ENCODE measurements around the gene PADI4. TPM values are rescaled to one million over a fixed set of nuclear protein-coding genes. Genes with fewer than 3 reads are reported as not detected.
A peak's percentile ranks its signal among the peaks of the same experiment; 100 is the strongest.
"Not testable (repeated sequence)": the region's sequence is repeated elsewhere in the genome, so short reads cannot be mapped to it uniquely, and the experiment has no call there.

The PADI4 gene
- total and polyA plus RNA-seq, 2 experiments from 2014 or later: 0.45 to 0.52 TPM

DNA sequence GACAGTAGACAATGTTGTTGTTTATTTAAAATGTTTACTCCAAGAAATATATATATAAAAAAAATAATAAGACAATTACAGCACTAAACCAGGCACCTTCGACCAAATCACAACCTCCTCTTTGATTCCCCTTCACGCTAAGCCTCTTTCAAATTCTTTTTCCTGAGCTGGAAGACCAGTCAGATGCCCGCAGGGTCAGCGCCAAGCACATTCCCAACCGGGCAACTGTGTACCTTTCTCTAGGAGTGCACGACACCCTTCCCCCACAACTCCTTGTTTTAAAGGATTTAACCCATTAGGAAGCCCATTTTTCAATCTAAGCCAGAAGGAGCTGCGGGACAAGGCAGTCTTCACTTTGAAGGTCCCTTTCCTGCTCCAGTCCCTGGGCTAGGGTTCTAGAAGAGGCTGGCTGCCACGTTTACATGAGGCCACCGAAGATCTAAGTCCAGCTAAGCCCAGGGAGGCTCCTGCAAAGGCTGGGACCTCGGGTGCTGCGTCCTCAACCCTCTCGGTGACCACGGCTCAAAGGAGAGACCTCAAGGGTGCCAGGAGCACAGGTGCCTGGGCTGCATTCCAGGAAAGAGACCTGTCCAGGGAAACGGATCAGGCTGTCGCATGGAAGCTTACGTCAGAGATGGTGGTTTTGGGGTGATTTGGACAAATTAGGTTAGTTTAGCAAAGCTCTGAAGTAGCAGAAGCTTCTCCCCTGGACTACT is 98.9 kb downstream of the PADI4 start:
- not testable (repeated sequence) for H3K4me1 ChIP-seq (ENCODE audit: insufficient read depth); DNase-seq (ENCODE audit: low spot score); H3K27me3 ChIP-seq (ENCODE audit: insufficient read depth); H3K9me2 ChIP-seq (ENCODE audit: insufficient read depth); H3K4me3 Mint-ChIP-seq; H3K4me2 ChIP-seq; H2AFZ ChIP-seq; H3K4me3 ChIP-seq; ATAC-seq; H3K9me3 Mint-ChIP-seq
- peaks cover 24% of the 10 kb centered on the region for H4K20me1 ChIP-seq (replicated peaks; ENCODE audit: insufficient read depth)
- Mint-ChIP-seq H3K27ac (peak overlapping the region; percentile 79; the same call in 1 of the 2 replicates), H3K27me3 (ENCODE audit: insufficient read depth, low read depth, poor library complexity) (peaks cover 53% of the 10 kb centered on the region), H3K4me1 (peaks cover 59% of the 10 kb centered on the region), H3K36me3 (ENCODE audit: low read depth) (peaks cover 68% of the 10 kb centered on the region)
- H3F3A ChIP-seq (replicated peaks; ENCODE audit: low read depth): peaks cover 69% of the 10 kb centered on the region
- peaks cover 10% of the 10 kb centered on the region for H3K79me2 ChIP-seq (replicated peaks; ENCODE audit: insufficient read depth)
- H3K36me3 ChIP-seq (ENCODE audit: insufficient read depth): peaks cover 42% of the 10 kb centered on the region
- peak overlapping the region; percentile 82; the same call in 1 of the 2 replicates for H3K27ac ChIP-seq (ENCODE audit: low read depth)

DNA sequence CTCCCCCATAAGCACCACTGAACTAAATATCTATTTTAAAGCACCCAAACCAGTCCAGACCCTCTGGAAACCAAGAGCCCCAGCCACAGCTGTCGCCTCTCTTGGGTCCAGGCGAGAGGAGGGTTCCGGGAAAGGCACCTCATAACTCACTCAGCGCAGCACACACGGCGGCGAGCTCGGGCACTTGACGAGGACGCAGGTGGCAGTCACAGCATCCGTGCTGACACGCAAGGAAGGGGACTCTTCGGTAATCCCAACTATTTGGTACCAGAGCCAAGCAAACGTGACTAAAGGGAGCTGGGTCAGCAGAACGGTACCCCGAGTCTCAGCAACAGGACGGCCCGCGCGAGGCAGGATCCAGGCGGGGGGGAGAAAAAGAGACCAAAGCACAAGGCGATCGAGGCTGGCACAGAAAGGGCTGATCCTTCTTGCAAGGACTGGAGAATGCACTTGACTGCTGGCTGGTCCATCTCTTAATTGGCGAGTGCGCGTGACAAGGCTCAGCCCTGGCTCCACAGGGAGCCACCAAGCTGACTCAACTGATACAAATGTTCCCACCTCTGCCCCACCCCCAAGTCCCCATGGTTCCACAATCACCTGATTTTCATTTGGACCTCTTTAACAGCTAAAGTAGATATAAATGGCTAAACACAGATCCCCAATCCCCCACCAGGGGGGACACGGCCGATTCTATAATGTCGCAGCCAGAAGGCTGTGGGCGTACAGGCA is 100.0 kb downstream of the PADI4 start:
- DNase-seq (ENCODE audit: low spot score); H3K4me3 Mint-ChIP-seq; ATAC-seq; H3K27ac Mint-ChIP-seq; H2AFZ ChIP-seq; H3K27me3 ChIP-seq (ENCODE audit: insufficient read depth); H3K9me2 ChIP-seq (ENCODE audit: insufficient read depth); H3K9me3 Mint-ChIP-seq; H3K4me2 ChIP-seq; H3K4me3 ChIP-seq; H3K4me1 ChIP-seq (ENCODE audit: insufficient read depth): not testable (repeated sequence)
- Histone ChIP-seq H3F3A (replicated peaks; ENCODE audit: low read depth) (peaks cover 80% of the 10 kb centered on the region), H3K27ac (ENCODE audit: low read depth) (peak overlapping the region; percentile 63; the same call in 1 of the 2 replicates), H3K79me2 (replicated peaks; ENCODE audit: insufficient read depth) (peaks cover 19% of the 10 kb centered on the region), H3K36me3 (ENCODE audit: insufficient read depth) (peaks cover 53% of the 10 kb centered on the region), H4K20me1 (replicated peaks; ENCODE audit: insufficient read depth) (peaks cover 31% of the 10 kb centered on the region)
- Mint-ChIP-seq H3K27me3 (ENCODE audit: insufficient read depth, low read depth, poor library complexity) (peaks cover 53% of the 10 kb centered on the region), H3K36me3 (ENCODE audit: low read depth) (peaks cover 79% of the 10 kb centered on the region), H3K4me1 (peaks cover 63% of the 10 kb centered on the region)
- 0 out of 2 replicates have a peak, but pooled peaks have one; percentile 16 for TF ChIP-seq POLR2AphosphoS5 (IDR thresholded peaks at IDR 0.05; ENCODE audit: low read depth)

DNA sequence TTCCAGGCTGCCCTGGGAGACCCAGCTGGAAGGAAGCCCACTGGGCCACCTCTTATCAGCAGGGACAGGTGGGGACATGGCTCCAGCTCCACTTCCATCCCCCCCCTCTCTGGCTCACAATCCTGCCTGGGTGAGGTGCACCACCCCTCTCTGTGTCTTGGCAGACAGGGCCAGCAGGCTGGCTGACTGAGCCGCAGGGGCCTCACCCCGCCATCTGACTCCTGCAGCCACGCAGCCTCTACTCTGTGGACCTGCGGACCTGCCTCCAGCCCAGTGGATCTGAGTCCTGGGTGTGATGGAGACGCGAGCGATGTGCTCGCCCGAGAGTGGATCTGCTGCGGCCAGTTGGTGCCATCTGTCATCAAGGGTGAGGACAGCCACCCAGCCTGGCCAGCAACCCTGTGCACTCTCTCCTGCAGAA is 101.4 kb downstream of the PADI4 start:
- H3K4me2 ChIP-seq: no peak overlapping the region
- DNase-seq (ENCODE audit: low spot score) (no peak), ATAC-seq (no peak)
- H3K27me3 ChIP-seq (ENCODE audit: insufficient read depth): no peaks in the 10 kb centered on the region
- peaks cover 63% of the 10 kb centered on the region for H3K4me1 Mint-ChIP-seq
- H3F3A ChIP-seq (replicated peaks; ENCODE audit: low read depth): peaks cover 89% of the 10 kb centered on the region
- peaks cover 3% of the 10 kb centered on the region; the same call in 1 of the 2 replicates for H3K4me1 ChIP-seq (ENCODE audit: insufficient read depth)
- H2AFZ ChIP-seq: no peak overlapping the region
- H3K9me3 Mint-ChIP-seq: no peaks in the 10 kb centered on the region; the same call in 2 of the 3 replicates
- peaks cover 93% of the 10 kb centered on the region for H3K36me3 Mint-ChIP-seq (ENCODE audit: low read depth)
- H3K4me3 Mint-ChIP-seq: no peak overlapping the region
- H3K27ac Mint-ChIP-seq: no peak overlapping the region; the same call in 1 of the 2 replicates
- no peaks in the 10 kb centered on the region for H3K9me2 ChIP-seq (ENCODE audit: insufficient read depth)
- peaks cover 24% of the 10 kb centered on the region for H3K79me2 ChIP-seq (replicated peaks; ENCODE audit: insufficient read depth)
- peaks cover 45% of the 10 kb centered on the region for H4K20me1 ChIP-seq (replicated peaks; ENCODE audit: insufficient read depth)
- H3K27me3 Mint-ChIP-seq (ENCODE audit: insufficient read depth, low read depth, poor library complexity): peaks cover 46% of the 10 kb centered on the region
- H3K27ac ChIP-seq (ENCODE audit: low read depth): peak overlapping the region; percentile 80
- no peak overlapping the region for H3K4me3 ChIP-seq
- peaks cover 67% of the 10 kb centered on the region for H3K36me3 ChIP-seq (ENCODE audit: insufficient read depth)
- TF ChIP-seq NANOG (IDR thresholded peaks at IDR 0.05; ENCODE audit: borderline replicate concordance) (no peak), EZH2 (IDR thresholded peaks at IDR 0.05; ENCODE audit: low read depth, unreplicated experiment) (no peak), ZNF331 (CRISPR knock-in tag; IDR thresholded peaks at IDR 0.05; ENCODE audit: low read depth) (no peak), ZNF114 (CRISPR knock-in tag; IDR thresholded peaks at IDR 0.05) (no peak), STAT1 (IDR thresholded peaks at IDR 0.05; ENCODE audit: unreplicated experiment) (no peak), EZH2phosphoT487 (IDR thresholded peaks at IDR 0.05; ENCODE audit: unreplicated experiment) (no peak), JUNB (IDR thresholded peaks at IDR 0.05; ENCODE audit: unreplicated experiment) (no peak)
- TF ChIP-seq, protein P1, sequence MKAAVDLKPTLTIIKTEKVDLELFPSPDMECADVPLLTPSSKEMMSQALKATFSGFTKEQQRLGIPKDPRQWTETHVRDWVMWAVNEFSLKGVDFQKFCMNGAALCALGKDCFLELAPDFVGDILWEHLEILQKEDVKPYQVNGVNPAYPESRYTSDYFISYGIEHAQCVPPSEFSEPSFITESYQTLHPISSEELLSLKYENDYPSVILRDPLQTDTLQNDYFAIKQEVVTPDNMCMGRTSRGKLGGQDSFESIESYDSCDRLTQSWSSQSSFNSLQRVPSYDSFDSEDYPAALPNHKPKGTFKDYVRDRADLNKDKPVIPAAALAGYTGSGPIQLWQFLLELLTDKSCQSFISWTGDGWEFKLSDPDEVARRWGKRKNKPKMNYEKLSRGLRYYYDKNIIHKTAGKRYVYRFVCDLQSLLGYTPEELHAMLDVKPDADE (IDR thresholded peaks at IDR 0.05): no peak
- TF ChIP-seq, protein P2, sequence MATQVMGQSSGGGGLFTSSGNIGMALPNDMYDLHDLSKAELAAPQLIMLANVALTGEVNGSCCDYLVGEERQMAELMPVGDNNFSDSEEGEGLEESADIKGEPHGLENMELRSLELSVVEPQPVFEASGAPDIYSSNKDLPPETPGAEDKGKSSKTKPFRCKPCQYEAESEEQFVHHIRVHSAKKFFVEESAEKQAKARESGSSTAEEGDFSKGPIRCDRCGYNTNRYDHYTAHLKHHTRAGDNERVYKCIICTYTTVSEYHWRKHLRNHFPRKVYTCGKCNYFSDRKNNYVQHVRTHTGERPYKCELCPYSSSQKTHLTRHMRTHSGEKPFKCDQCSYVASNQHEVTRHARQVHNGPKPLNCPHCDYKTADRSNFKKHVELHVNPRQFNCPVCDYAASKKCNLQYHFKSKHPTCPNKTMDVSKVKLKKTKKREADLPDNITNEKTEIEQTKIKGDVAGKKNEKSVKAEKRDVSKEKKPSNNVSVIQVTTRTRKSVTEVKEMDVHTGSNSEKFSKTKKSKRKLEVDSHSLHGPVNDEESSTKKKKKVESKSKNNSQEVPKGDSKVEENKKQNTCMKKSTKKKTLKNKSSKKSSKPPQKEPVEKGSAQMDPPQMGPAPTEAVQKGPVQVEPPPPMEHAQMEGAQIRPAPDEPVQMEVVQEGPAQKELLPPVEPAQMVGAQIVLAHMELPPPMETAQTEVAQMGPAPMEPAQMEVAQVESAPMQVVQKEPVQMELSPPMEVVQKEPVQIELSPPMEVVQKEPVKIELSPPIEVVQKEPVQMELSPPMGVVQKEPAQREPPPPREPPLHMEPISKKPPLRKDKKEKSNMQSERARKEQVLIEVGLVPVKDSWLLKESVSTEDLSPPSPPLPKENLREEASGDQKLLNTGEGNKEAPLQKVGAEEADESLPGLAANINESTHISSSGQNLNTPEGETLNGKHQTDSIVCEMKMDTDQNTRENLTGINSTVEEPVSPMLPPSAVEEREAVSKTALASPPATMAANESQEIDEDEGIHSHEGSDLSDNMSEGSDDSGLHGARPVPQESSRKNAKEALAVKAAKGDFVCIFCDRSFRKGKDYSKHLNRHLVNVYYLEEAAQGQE (IDR thresholded peaks at IDR 0.05; ENCODE audit: unreplicated experiment): no peak

Measured in GM23338 (cell line).